IMR-90 (cell line): ENCODE measurements around the gene ELF2.
A peak's percentile ranks its signal among the peaks of the same experiment; 100 is the strongest.

Experiments used
- BHLHE40 ChIP-seq: fragments of 150-350 bp; IDR thresholded peaks from 2 replicates; pipeline ENCODE4 v1.6.1; 2016; ENCODE audit warnings: mild to moderate bottlenecking, low read depth, low read length
- CEBPB ChIP-seq: IDR thresholded peaks from 2 replicates; pipeline ENCODE4 v1.6.1; 2012; ENCODE audit warnings: low read depth, low read length, improper control_type of control experiment
- CHD1 ChIP-seq: IDR thresholded peaks from 2 replicates; pipeline ENCODE4 v1.6.1; 2012; ENCODE audit warnings: low read depth, low read length, improper control_type of control experiment
- CTCF ChIP-seq: conservative IDR thresholded peaks from 2 replicates; pipeline ENCODE4 v1.5.1; 2012; ENCODE audit warnings: mild to moderate bottlenecking, low read depth, low read length, improper control_type of control experiment
- ELK1 ChIP-seq: fragments of 150-350 bp; IDR thresholded peaks from 2 replicates; pipeline ENCODE4 v1.6.1; 2016; ENCODE audit warnings: low read depth, mild to moderate bottlenecking, low read length, moderate library complexity, borderline replicate concordance
- FOS ChIP-seq: fragments of 150-350 bp; IDR thresholded peaks from 2 replicates; pipeline ENCODE4 v1.6.1; 2016; ENCODE audit warnings: low read depth, low read length
- MAZ ChIP-seq: IDR thresholded peaks from 2 replicates; pipeline ENCODE4 v1.6.1; 2012; ENCODE audit warnings: low read depth, mild to moderate bottlenecking, low read length, improper control_type of control experiment, moderate library complexity, borderline replicate concordance
- MXI1 ChIP-seq: IDR thresholded peaks from 2 replicates; pipeline ENCODE4 v1.6.1; 2012; ENCODE audit warnings: low read depth, mild to moderate bottlenecking, low read length, moderate library complexity, borderline replicate concordance
- POLR2A ChIP-seq: IDR thresholded peaks from 2 replicates; pipeline ENCODE4 v1.6.1; 2012; ENCODE audit warnings: mild to moderate bottlenecking, low read depth, low read length
- RAD21 ChIP-seq: IDR thresholded peaks from 2 replicates; pipeline ENCODE4 v1.6.1; 2012; ENCODE audit warnings: low read length, improper control_type of control experiment
- RCOR1 ChIP-seq: IDR thresholded peaks from 2 replicates; pipeline ENCODE4 v1.6.1; 2012; ENCODE audit warnings: mild to moderate bottlenecking, low read length, improper control_type of control experiment; ENCODE audit not compliant: insufficient replicate concordance
- RFX5 ChIP-seq: IDR thresholded peaks from 2 replicates; pipeline ENCODE4 v1.8.0; 2012; ENCODE audit warnings: low read depth, mild to moderate bottlenecking, low read length, moderate library complexity
- SMC3 ChIP-seq: fragments of 150-350 bp; IDR thresholded peaks from 2 replicates; pipeline ENCODE4 v1.6.1; 2016; ENCODE audit warnings: low read depth, mild to moderate bottlenecking, antibody characterized with exemption, low read length, moderate library complexity
- TF ChIP-seq, protein P1 (sequence below): fragments of 150-350 bp; IDR thresholded peaks from 2 replicates; pipeline ENCODE4 v1.6.1; 2017; ENCODE audit warnings: mild to moderate bottlenecking, antibody characterized with exemption, low read length, low read depth

DNA sequence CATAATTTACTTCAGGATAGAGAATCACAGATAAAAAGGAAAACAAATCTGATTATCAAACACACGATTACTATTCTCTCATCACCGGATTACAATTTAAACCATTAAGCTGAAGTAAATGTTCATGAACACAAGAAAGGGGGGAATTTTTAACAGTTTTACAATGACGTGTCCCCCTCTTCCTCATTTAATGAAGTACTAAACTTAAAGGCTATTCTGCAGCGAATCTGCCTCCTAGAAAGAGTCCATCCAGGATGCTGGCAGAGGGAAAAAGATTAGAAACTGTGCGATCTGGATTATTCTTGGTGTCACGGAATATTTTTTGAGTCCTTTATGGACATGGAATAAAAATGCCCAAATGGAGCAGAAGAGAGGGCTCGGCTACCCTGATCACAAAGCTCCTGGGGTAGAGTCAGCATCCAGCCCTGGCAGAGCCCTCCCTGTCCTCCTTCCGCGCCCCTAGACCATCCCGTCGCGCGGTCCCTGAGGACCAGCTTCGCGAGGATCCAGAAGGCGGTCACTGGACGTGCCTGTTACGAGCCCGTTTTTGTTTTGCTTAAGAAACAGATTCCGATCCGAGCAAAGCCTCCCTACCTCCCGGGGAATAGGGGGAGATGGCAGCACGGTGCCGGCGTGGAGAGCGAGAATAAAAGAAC is 1.2 kb downstream of the ELF2 start:
- TF ChIP-seq CTCF (no peak), CEBPB (no peak), MXI1 (0 out of 2 replicates have a peak, but pooled peaks have one; percentile 26), SMC3 (no peak), MAZ (no peak), POLR2A (no peak), RAD21 (no peak), CHD1 (peak; percentile 17; the same call in 1 of the 2 replicates), RFX5 (no peak), FOS (no peak), RCOR1 (no peak), ELK1 (no peak), BHLHE40 (no peak)
- TF ChIP-seq, protein P1, sequence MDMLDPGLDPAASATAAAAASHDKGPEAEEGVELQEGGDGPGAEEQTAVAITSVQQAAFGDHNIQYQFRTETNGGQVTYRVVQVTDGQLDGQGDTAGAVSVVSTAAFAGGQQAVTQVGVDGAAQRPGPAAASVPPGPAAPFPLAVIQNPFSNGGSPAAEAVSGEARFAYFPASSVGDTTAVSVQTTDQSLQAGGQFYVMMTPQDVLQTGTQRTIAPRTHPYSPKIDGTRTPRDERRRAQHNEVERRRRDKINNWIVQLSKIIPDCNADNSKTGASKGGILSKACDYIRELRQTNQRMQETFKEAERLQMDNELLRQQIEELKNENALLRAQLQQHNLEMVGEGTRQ = no peak
